Endodermal cell (in vitro differentiated cells): ENCODE data around the gene LRRC63. TPM values are rescaled to one million over a fixed set of nuclear protein-coding genes. Genes with fewer than 3 reads are reported as not detected.

Source experiments
- DNase-seq: peaks from one replicate; pipeline ENCODE4 v3.0.0-alpha.2; 2017
- H3K27ac ChIP-seq: 2 replicates; pipeline ENCODE4 v1.5.1; 2013; ENCODE audit warnings: mild to moderate bottlenecking, low read depth, low read length, moderate library complexity
- H3K27me3 ChIP-seq: 2 replicates; pipeline ENCODE4 v1.6.1; 2013; ENCODE audit warnings: mild to moderate bottlenecking, low read length, moderate library complexity; ENCODE audit not compliant: insufficient read depth, control insufficient read depth, poor library complexity, severe bottlenecking
- H3K36me3 ChIP-seq: 2 replicates; pipeline ENCODE4 v1.7.0; 2013; ENCODE audit warnings: mild to moderate bottlenecking, low read length, moderate library complexity; ENCODE audit not compliant: control insufficient read depth, insufficient read depth
- H3K4me1 ChIP-seq: one replicate; pipeline ENCODE4 v1.7.0; 2013; ENCODE audit warnings: low read length; ENCODE audit not compliant: control insufficient read depth, insufficient read depth
- H3K4me3 ChIP-seq: 2 replicates; pipeline ENCODE4 v1.5.1; 2013; ENCODE audit warnings: mild to moderate bottlenecking, low read length, moderate library complexity
- H3K9ac ChIP-seq: 2 replicates; pipeline ENCODE4 v1.6.1; 2013; ENCODE audit warnings: mild to moderate bottlenecking, low read length, moderate library complexity; ENCODE audit not compliant: poor library complexity, severe bottlenecking; ENCODE audit errors: extremely low read depth
- H3K9me3 ChIP-seq: 2 replicates; pipeline ENCODE4 v1.6.1; 2013; ENCODE audit warnings: mild to moderate bottlenecking, low read length, moderate library complexity; ENCODE audit not compliant: control insufficient read depth
- H3K27ac Mint-ChIP-seq: 2 replicates; pipeline ENCODE4 v1.8.0; 2020; ENCODE audit warnings: mixed read lengths
- H3K27me3 Mint-ChIP-seq: 2 replicates; pipeline ENCODE4 v1.8.0; 2021; ENCODE audit warnings: mild to moderate bottlenecking, mixed read lengths; ENCODE audit not compliant: insufficient read depth
- H3K36me3 Mint-ChIP-seq: 2 replicates; pipeline ENCODE4 v1.8.0; 2020; ENCODE audit warnings: low read depth, mixed read lengths
- H3K4me1 Mint-ChIP-seq: 2 replicates; pipeline ENCODE4 v1.8.0; 2020; ENCODE audit warnings: mixed read lengths
- H3K4me3 Mint-ChIP-seq: 2 replicates; pipeline ENCODE4 v1.8.0; 2020; ENCODE audit warnings: mild to moderate bottlenecking, moderate library complexity, mixed read lengths
- H3K9me3 Mint-ChIP-seq: 2 replicates; pipeline ENCODE4 v1.8.0; 2020; ENCODE audit warnings: mild to moderate bottlenecking, mixed read lengths
- WGBS, 2 experiments: methylation state at CpG; one replicate each; pipeline versions ENCODE4 v1.1.5 to v1.1.7; 2013; ENCODE audit warnings: missing lambda C conversion rate in 2 of 2, mixed read lengths in 1 of 2; ENCODE audit not compliant: insufficient coverage in 1 of 2, insufficient read length in 1 of 2; 5-methylcytosine and 5-hydroxymethylcytosine counted together
- total RNA-seq, 2 donors: library from RNA; stranded (reverse); fragmentation: NEBNext Ultra II Directional in 1 of 2; extraction: Animal tissue kit (Norgen Biotek cat#: 25700) in 1 of 2; gene quantifications; 2 replicates in 1 of 2; 3 replicates in 1 of 2; pipeline ENCODE4 v1.2.1, GENCODE V29; 2021
- TF ChIP-seq, protein P1 (sequence below): fragments of 200-600 bp; sonication (generic); conservative IDR thresholded peaks from 2 replicates; pipeline ENCODE4 v1.5.0; 2021; ENCODE audit warnings: antibody characterized with exemption, mild to moderate bottlenecking

Gene LRRC63
- total RNA-seq, 2 donors from 2014 or later: not detected

GRCh38 chr13:46184277-46184699, 27.4 kb upstream of the LRRC63 start:
- H3K4me1 Mint-ChIP-seq: peaks cover 32% of the 10 kb centered on the region
- no peaks in the 10 kb centered on the region for H3K9me3 ChIP-seq
- no peak overlapping the region for H3K4me3 ChIP-seq
- no peak overlapping the region for H3K27ac ChIP-seq
- H3K4me3 Mint-ChIP-seq: no peak overlapping the region
- H3K36me3 ChIP-seq: no peaks in the 10 kb centered on the region
- H3K27me3 ChIP-seq: no peaks in the 10 kb centered on the region
- TF ChIP-seq, protein P1, sequence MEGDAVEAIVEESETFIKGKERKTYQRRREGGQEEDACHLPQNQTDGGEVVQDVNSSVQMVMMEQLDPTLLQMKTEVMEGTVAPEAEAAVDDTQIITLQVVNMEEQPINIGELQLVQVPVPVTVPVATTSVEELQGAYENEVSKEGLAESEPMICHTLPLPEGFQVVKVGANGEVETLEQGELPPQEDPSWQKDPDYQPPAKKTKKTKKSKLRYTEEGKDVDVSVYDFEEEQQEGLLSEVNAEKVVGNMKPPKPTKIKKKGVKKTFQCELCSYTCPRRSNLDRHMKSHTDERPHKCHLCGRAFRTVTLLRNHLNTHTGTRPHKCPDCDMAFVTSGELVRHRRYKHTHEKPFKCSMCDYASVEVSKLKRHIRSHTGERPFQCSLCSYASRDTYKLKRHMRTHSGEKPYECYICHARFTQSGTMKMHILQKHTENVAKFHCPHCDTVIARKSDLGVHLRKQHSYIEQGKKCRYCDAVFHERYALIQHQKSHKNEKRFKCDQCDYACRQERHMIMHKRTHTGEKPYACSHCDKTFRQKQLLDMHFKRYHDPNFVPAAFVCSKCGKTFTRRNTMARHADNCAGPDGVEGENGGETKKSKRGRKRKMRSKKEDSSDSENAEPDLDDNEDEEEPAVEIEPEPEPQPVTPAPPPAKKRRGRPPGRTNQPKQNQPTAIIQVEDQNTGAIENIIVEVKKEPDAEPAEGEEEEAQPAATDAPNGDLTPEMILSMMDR: peak; percentile 87
- H3K4me1 ChIP-seq: peaks cover 4% of the 10 kb centered on the region
- H3K27ac Mint-ChIP-seq: no peak overlapping the region
- H3K36me3 Mint-ChIP-seq: no peaks in the 10 kb centered on the region
- H3K9me3 Mint-ChIP-seq: no peaks in the 10 kb centered on the region
- H3K9ac ChIP-seq: no peak overlapping the region
- WGBS, 2 experiments: 42 to 62% methylated on average over 6 of the region's 6 CpGs
- DNase-seq: peak; percentile 84
- H3K27me3 Mint-ChIP-seq: no peaks in the 10 kb centered on the region

DNA sequence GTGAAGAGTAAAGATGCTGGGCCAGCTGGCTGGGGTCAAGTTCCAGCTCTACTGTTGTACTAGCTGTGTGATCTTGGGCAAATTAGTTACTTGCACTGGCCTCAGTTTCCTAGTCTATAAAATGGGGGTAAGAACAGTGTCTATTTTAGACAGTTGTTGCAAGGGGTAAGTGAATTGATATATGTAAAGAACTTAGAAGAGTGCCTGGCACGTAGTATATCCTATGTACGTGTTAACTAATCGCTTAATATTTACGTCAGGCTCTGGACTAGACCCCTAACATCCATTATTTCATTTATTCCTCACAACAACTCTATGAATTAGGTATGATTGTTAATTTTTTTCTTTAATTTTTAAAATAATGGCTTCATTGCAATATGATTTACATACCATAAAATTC, 26.1 kb upstream of the LRRC63 start:
- TF ChIP-seq, protein P1: no peak
- H3K9ac ChIP-seq: no peak overlapping the region
- no peaks in the 10 kb centered on the region for H3K27me3 ChIP-seq
- H3K27me3 Mint-ChIP-seq: no peaks in the 10 kb centered on the region
- H3K36me3 ChIP-seq: no peaks in the 10 kb centered on the region
- peaks cover 21% of the 10 kb centered on the region for H3K4me1 Mint-ChIP-seq
- H3K36me3 Mint-ChIP-seq: no peaks in the 10 kb centered on the region
- H3K9me3 ChIP-seq: no peaks in the 10 kb centered on the region
- no peak overlapping the region for H3K27ac ChIP-seq
- H3K4me3 Mint-ChIP-seq: no peak overlapping the region
- no peak overlapping the region for H3K27ac Mint-ChIP-seq
- WGBS, 2 experiments: 93 to 100% methylated on average over 1 to 3 of the region's 4 CpGs
- no peak overlapping the region for H3K4me3 ChIP-seq
- no peak for DNase-seq
- H3K4me1 ChIP-seq: no peaks in the 10 kb centered on the region
- no peaks in the 10 kb centered on the region for H3K9me3 Mint-ChIP-seq

DNA sequence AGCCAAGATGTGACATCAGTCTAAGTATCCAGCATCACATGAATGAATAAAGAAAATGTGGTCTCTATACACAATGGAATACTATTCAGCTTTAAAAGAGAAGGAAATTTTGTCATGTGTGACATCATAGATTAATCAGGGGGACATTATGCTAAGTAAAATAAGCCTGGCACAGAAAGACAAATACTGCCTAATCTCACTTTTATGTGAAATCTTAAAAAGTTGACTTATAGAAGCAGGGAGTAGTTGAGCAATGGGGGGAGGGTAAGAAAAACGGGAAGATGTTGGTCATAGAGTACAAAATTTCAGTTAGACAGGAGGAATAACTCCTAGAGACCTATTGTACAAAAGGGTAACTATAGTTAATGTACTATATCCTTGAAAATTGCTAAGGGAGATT, 19.3 kb upstream of the LRRC63 start:
- no peak overlapping the region for H3K27ac Mint-ChIP-seq
- Histone ChIP-seq H3K27me3 (no peaks in the 10 kb centered on the region), H3K4me3 (no peak overlapping the region), H3K36me3 (no peaks in the 10 kb centered on the region), H3K9ac (no peak overlapping the region), H3K27ac (no peak overlapping the region), H3K4me1 (no peaks in the 10 kb centered on the region), H3K9me3 (no peaks in the 10 kb centered on the region)
- no peaks in the 10 kb centered on the region for H3K9me3 Mint-ChIP-seq
- H3K27me3 Mint-ChIP-seq: no peaks in the 10 kb centered on the region
- 0% methylated on average over 1 of the region's 1 CpG; no CpG with 5 or more reads in 1 of the 2 experiments for WGBS, 2 experiments
- H3K4me1 Mint-ChIP-seq: no peaks in the 10 kb centered on the region
- no peaks in the 10 kb centered on the region for H3K36me3 Mint-ChIP-seq
- no peak overlapping the region for H3K4me3 Mint-ChIP-seq
- TF ChIP-seq, protein P1: no peak
- no peak for DNase-seq
